GM18517 (cell line): ENCODE measurements around the gene CNFN.

ENCODE experiments used
- ATAC-seq: cut with Tn5 transposase; IDR thresholded peaks from one replicate; pipeline ENCODE4 v1.9.1; 2021; ENCODE audit warnings: mild to moderate bottlenecking, moderate library complexity; ENCODE audit not compliant: unreplicated experiment

Gene CNFN

DNA sequence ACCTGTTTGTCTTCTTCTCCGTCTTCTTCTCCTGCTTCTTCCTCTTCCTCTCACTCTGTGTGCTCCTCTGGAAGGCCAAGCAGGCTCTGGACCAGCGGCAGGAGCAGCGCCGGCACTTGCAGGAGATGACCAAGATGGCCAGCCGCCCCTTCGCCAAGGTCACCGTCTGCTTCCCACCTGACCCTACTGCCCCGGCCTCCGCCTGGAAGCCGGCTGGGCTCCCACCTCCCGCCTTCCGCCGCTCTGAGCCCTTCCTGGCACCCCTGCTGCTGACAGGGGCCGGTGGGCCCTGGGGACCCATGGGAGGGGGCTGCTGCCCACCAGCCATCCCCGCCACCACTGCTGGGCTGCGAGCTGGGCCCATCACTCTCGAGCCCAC is 13.9 kb downstream of the CNFN start:
- no peak for ATAC-seq

DNA sequence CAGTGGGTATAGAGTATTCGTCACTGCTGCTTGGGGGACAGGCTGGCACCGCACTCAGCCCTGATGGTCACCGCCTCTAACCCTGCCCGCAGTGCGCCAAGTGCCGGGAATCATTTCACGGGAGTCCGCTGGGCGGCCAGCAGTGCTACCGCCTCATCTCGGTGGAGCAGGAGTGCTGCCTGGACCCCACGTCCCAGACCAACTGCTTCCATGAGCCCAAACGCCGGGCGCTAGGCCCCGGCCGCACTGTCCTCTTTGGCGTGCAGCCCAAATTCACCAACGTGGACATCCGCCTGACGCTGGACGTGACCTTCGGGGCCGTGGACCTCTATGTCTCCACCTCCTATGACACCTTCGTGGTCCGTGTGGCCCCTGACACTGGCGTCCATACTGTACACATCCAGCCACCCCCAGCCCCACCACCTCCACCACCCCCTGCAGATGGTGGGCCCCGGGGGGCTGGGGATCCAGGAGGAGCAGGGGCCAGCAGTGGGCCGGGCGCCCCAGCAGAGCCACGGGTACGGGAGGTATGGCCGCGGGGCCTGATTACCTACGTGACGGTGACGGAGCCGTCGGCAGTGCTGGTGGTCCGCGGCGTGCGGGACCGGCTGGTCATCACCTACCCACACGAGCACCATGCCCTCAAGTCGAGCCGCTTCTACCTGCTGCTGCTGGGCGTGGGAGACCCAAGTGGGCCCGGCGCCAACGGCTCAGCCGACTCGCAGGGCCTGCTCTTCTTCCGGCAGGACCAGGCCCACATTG is 14.5 kb downstream of the CNFN start:
- ATAC-seq = no peak

DNA sequence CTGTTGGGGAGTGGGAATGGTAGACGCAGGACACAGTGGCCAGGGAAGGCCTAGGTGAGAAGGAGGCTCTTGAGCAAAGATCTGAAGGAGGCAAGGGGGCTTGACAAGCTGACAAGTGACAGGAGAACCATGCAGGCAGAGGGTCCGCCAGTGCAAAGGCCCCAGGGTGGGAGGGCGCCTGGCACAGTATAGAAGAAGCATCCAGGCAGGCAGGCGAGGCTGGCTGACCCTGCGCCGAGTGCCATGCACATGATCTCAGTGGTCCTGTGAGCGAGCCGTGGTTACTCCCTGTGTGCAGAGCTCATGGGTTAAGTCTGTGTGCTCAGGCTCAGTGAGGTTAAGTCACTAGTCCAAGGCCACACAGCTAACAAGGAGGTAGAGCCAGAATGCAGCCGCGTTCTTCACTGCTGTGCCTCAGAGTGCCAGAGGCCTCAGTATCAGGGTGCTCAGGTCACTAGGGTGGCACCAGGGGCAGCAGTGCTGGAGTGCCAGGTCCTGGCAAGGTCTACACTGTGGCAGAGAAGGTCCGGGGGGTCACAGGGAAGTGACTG is 15.2 kb downstream of the CNFN start:
- no peak for ATAC-seq

DNA sequence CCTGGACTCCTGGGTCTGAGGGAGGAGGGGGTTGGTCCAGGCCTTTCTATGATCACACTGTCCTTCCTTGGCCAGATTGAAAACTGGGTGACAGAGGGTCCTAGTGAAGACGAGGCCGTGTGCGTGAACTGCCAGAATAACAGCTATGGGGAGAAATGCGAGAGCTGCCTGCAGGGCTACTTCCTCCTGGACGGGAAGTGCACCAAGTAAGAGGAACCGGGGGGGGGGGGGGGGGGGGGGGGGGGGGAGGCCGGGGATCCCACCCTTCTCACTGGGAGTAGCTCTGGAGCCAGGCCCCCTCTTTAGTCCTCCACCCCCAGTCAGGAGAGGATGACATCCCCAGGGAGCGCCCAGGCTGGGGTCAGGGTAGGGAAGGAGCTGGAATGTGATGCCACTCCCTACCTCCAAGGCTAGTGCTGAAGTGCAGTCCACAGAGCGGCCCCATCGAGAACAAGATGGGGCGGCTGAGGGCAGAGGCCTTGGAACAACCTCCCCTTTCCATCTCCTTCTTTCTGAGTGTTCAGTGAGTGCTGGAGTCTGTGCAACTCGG is 19.4 kb downstream of the CNFN start:
- no peak for ATAC-seq

DNA sequence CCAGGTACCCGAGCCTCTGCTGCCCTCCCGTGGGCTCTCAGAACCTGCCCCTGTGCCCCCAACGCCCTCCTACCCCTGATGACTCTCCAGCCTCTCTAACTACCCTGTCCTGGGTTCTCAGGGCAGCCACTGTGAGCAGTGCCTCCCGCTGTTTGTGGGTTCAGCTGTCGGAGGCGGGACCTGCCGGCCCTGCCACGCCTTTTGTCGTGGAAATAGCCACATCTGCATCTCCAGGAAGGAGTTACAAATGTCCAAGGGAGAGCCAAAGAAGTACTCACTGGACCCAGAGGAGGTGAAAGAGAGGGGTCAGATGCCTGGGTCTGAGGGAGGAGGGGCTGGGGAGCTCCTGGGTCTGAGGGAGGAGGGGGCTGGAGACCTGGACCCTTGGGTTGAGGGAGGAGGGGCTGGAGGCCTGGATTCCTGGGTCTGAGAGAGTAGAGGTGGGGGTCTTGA is 20.0 kb downstream of the CNFN start:
- ATAC-seq = no peak

DNA sequence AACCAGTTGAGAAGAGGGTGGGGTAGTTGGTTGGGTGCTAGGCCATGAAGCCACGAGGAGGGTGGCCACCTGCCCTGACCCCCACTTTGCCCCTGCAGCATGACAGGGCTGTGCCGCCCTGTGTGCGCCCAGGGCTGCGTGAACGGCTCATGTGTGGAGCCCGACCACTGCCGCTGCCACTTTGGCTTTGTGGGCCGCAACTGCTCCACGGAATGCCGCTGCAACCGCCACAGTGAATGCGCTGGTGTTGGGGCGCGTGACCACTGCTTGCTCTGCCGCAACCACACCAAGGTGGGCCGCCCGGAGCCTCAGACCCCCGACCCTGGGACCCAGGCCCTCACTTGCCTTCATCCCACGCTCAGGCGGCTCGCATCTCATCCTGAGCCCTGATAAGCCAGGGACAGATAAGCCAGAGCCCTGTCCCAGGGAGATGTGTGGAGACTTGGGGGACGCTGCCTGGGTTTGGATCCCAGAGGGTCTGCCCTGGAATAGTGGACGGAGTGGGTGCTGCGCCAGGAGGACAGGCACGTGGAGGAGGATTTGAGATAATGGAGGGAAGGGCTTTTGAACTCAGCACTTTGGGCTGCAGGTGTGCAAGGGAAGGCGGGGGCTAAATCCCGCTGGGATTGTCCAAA is 20.5 kb downstream of the CNFN start:
- ATAC-seq = no peak

DNA sequence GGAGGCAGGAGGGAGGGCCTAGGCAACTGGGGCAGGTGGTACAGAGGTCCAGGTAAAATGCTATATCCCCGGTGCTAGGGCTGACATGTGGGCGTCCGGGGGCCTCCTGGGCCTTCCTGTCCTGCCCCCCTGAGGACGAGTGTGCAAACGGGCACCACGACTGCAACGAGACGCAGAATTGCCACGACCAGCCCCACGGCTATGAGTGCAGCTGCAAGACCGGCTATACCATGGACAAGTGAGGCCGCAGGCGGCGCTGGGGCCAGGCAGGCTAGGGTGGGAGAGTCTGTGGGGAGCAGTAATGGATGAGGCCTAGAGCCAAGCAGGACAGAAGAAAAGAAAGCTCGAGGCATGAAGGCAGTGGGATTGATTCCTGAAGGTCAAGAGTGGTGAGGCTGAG is 21.3 kb downstream of the CNFN start:
- ATAC-seq = no peak

DNA sequence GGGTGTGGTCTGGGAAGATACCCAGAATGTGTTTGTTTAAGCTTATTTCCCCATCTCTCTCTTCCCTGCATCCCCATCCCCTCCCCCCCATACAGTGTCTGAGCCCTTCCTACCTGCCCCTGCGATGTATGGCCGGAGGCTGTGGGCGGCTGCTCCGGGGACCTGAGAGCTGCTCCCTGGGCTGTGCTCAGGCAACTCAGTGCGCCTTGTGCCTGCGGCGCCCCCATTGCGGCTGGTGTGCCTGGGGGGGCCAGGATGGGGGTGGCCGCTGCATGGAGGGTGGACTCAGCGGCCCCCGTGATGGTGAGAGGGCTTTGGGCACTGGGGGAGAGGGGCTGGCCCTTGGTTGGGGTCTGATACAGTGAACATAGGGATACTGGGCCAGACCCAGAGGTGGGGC is 21.7 kb downstream of the CNFN start:
- no peak for ATAC-seq

DNA sequence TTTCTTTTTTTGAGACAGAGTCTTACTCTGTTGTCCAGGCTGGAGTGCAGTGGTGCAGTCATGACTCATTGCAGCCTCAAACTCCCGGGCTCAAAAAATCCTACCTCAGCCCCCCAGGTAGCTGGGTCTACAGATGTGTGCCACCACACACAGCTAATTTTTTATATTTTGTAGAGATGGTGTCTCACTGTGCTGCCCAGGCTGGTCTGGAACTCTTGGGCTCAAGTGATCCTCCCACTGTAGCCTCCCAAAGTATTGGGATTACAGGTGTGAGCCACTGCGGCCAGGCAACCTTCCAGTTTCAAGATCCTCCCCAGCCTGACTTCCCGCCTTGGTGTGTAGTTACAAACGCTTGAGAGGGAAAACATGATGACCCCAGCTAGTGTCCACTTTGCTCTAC is 22.2 kb downstream of the CNFN start:
- ATAC-seq = no peak

DNA sequence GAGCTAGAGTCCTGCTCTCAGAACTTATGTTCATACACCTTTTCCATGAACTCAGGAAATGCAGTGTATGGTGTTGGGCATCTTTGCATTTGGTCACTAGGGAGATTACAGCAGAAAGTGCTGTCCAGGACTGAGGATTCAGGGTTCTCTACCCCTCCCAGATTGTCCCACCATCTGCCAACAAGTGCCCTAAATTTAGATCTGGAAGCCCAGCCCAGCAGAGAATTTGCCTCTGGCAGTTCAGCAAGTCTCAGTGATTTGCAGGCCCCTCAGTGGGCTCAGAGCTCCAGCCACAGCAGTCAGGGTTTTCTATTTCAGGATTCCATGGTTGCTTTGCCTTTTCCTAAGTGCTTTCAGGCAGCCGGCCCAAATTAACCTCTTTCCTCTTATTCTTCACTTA is 23.4 kb downstream of the CNFN start:
- no peak for ATAC-seq

DNA sequence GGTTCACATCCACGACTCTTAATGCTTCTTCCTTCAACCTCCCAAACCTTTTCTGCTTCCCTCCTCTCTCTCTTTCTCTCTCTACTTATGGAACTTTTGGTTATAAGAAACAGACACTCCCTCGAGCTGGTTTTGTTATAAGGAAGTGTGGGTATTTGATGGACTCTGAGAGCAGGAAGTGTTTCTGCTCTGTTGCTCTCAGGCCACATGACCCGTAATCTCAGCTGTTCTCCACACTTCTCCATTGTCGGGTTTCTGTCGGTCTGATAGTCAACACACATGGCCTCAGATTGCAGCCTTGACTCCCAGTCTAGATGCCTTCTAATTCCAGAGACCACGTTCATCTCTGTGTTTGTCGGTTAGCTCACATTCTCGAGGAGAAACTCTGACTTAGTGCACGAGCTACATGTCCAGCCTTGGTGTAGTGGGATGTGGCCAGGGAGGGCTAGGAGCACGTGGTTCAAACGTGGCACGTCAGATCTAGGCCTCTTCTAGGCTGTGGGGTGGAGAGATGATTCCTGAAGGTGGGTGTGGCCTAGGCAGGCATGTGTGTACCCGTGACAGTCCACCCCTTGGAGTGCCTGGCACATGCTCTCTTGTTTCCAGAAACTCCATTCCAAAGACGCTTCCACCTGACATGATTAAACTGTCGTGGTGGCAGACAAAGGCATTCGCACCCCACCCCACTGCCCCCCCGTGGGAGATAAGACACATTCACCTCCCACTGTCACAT is 26.3 kb downstream of the CNFN start:
- ATAC-seq = no peak

DNA sequence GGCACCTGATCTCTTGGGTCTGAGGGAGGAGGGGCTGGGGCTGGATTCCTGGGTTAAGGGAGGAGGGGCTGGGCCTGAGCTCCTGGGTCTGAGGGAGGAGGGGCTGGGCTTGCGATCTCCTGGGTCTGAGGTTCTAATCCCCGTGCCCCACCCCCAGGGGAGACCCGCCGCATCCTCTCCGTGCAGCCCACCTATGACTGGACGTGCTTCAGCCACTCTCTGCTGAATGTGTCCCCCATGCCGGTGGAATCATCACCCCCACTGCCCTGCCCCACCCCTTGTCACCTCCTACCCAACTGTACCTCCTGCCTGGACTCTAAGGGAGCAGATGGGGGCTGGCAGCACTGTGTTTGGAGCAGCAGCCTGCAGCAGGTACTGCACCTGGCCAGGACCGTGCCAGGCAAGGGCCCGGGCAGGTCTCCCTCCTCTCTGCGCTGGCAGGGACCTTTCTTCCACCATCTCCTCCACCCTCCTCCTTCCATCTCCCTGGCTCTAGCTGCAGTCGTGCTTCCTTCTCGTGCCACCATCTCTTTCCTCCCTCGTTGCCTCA is 27.1 kb downstream of the CNFN start:
- no peak for ATAC-seq

DNA sequence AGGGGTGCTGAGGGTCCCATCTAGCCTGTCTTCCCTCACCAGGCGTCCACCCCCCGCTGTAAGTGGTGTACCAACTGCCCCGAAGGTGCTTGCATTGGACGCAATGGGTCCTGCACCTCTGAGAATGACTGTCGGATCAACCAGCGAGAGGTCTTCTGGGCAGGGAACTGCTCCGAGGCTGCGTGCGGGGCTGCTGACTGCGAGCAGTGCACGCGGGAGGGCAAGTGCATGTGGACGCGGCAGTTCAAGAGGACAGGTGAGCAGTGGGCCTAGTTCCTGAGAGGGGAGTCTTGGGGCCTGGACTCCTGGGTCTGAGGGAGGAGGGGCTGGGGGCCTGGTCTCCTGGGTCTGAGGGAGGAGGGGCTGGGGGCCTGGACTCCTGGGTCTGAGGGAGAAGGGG is 27.8 kb downstream of the CNFN start:
- no peak for ATAC-seq

DNA sequence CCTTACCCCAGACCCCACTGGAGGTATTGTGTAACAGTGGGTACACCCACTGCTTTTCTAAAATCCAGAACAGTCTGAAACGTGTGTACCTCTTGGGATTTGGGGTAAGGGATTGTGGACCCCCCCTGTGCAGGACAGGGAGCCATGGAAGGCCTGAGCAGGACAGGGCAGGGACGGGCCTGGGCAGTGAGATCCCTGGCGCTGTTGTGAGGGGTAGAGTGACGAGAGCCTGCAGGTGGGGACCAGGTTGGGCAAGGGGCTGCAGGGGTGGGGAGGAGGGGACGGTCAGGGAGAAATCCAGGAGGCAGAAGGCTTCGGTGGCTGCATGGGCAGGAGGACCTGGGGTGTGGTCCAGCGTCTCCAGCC is 28.6 kb downstream of the CNFN start:
- no peak for ATAC-seq

DNA sequence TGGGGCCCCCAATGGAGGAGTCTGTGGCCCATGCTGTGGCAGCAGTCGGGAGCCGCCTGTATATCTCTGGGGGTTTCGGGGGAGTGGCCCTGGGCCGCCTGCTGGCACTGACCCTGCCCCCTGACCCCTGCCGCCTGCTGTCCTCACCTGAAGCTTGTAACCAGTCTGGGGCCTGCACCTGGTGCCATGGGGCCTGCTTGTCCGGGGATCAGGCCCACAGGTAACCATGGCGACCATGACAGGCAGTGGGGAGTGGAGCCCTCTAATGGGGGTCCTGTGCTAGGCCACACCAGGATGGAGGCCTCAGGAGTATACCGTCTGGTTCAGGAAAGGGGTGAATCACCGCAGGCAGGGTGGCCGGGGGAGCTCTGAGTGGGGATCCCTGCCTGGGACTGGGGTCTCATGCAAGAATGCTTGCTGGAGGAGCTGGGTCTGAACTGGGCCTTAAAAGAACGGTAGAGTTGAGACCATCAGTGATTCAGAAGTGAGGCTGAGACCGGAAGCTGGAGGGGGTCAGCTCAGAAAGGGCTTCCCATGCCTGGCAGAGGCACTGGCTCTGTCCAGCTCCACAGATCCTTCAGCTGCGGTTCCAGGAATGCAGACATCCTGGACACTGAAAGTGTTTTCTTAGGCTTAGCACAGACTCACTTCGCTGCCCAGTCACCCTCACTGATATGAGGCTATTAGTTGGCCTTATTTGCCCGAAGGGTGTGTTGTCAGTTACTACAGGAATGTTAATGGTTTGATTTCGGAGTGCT is 29.1 kb downstream of the CNFN start:
- no peak for ATAC-seq

DNA sequence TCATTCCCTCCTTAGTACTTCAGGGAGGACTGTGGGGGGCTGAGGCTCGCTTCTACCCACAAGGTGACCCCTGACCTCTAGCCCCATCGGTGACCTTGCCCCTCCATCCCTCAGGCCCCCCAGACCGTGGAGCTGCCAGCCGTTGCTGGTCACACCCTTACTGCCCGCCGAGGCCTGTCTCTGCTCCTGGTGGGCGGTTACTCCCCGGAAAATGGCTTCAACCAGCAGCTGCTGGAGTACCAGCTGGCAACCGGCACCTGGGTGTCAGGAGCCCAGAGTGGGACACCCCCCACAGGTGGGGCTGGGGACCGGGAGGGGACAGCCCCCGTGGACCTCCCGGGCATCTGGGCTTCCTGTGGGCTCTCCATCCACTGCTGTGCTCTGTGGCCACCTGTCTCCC is 32.8 kb downstream of the CNFN start:
- no peak for ATAC-seq

DNA sequence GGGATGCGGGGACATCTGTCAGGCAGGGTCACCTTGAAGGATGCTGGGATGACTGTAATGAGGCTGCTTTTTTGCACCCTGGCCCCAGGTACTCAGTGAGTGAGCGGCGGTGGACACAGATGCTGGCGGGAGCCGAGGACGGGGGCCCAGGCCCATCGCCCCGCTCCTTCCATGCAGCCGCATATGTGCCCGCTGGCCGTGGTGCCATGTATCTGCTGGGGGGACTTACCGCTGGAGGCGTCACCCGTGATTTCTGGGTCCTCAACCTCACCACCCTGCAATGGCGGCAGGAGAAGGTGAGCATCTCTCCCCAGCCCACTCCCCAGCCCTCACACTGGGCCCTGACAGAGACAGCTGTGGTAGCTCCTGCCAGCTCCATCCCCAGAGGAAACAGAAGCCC is 33.4 kb downstream of the CNFN start:
- no peak for ATAC-seq

DNA sequence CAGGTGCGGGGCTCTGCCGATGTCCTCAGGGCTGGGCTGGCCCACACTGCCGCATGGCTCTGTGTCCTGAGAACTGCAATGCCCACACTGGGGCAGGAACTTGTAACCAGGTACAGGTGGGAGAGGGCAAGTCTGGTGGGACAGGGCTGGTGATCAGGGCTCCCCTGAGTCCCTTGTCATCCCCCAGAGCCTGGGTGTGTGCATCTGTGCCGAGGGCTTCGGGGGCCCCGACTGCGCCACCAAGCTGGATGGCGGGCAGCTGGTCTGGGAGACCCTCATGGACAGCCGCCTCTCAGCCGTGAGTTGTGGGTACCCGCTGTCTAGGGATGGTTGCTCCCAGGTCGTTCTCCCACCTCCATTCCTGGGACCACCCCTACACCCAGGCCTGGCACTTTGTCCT is 34.2 kb downstream of the CNFN start:
- no peak for ATAC-seq

DNA sequence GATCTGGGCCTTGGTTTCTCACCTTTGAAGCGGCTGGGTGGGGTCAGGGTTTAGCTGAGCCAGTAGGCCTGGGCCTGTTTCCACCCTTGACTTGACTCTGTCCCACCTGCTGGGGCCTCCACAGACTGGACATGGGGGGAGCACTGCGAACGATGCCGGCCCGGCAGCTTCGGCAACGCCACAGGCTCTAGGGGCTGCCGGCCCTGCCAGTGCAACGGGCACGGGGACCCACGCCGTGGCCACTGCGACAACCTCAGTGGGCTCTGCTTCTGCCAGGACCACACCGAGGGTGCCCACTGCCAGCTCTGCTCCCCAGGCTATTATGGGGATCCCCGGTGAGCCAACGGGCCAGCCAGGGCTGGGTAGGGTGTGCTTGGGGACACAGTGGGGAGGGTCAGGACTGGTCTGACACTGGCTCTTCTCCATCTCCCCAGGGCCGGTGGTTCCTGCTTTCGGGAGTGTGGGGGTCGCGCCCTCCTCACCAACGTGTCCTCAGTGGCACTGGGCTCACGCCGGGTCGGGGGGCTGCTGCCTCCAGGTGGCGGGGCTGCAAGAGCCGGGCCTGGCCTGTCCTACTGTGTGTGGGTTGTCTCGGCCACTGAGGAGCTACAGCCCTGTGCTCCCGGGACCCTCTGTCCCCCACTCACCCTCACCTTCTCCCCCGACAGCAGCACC is 36.6 kb downstream of the CNFN start:
- no peak for ATAC-seq
